IPS DF 19.7 (cell line): ENCODE data around the gene MEIS1.

Source experiments
- DNase-seq: peaks from one replicate; pipeline ENCODE4 v3.0.0-alpha.2; 2013; ENCODE audit warnings: low read depth, low spot score

The MEIS1 gene

GRCh38 chr2:66534461-66534860, 99.5 kb downstream of the MEIS1 start:
- DNase-seq = no peak

DNA sequence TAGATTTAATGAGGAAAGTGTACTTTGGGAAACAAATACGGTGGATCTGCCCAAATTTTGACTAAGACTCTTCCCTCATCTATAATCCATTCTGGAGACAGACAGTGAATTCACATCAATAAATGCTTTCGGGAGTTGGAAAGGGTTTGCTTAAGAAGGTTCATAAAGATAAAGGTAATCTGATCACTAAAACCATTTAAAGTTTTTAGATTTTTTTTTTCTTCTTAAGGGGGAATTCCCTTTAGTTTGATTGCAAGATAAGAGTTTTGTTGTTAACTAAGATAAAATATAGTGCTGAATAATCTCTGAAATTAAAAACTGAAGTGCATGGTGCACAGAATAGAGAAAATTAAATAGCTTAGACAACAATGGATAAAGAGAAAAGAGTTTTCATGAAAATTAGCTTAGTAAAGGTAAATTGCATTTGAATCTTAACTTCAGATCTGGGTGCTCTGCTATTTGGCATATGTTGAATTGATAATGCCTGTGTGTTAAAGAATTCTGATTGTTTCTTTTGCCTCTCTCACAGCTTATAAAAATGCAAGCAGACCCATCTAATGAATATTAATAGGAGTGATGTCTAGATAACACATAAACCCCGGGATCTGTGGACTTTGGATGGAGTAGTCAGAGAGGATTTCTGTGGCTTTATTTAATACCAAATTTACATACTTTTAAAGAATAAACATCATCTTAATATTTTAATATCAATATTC, 100.8 kb downstream of the MEIS1 start:
- DNase-seq = no peak

DNA sequence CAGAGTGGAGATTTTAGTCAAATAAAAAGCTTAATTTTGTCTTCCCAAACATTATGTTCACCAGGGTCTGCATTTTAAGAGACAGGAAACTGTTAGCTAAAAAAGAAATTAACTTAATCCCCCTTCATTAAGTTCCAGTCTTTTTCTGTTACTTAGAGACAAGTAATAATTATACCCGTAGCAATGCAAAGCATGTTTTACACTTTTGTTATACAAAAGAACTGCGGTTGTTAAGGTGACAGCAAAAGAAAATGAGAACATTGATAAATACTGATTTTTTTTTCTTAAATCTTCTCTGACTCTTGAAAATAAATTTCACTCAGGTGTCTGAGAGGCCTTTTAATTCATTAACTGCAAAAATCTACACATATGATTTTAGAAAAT, 101.4 kb downstream of the MEIS1 start:
- DNase-seq = no peak

- DNase-seq = no peak
These were observed 102.1 kb downstream of the MEIS1 start for GRCh38 chr2:66536997-66537396.

DNA sequence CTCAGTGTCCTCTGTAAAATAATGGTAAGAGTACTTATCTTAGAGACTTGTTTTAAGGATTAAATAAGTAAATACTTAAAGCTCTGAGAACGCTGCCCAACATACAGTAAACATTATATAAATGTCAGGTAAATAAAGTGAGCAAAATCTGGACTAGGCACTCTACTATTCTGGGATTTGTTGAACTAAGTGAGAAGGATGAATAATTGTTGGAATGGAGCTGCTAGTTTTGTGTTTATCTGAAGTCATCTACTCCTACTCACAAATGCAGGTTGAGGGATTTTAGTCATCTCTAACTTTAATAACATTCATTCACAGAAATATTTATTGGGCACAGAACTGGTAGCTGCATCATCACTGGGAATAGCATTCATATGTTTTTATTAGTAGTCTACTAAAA, 103.4 kb downstream of the MEIS1 start:
- no peak for DNase-seq

DNA sequence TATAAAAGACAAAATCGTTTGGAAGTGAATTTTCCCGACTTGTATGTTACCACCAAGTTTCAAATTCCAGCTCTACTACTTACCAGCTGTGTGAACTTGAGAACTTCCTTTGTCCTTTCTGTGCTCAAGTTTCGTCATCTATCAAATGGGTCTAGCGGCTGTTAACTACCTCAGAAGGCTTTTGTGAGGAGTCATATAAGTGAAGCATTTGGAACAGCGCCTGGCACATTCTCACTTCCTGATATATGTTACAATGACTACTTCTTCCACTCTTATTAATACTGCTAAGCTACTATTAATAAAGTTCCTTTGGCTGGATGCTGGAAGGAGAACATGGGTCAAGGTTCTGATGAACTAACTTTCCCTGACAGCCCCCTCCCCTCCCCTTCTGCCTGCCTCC, 104.5 kb downstream of the MEIS1 start:
- no peak for DNase-seq

- no peak for DNase-seq
These were observed 106.7 kb downstream of the MEIS1 start for GRCh38 chr2:66541646-66542045.

DNA sequence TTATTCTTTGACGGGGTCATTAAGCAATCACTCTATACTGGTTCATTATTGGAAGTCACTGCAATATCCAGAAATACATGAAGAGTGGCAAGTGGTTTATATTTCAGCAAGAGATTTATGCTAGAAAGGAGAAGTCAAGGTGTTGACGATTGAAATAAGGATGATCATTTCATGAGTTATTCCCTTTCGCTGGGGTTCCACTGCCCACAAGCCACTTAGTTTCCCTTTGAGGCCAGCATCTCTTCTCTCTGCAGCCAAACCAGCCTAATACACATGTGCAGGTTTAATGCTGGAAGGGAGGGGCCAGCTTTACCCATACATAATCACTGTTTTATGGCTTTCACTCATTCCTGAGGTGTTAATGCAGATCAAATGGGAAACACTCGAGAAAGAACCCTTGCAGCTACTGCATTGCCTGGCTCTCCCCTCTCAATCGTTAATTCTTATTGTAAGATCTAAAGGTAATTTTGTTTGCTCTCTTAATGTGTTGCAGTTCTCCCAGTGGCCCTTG, 108.4 kb downstream of the MEIS1 start:
- no peak for DNase-seq

DNA sequence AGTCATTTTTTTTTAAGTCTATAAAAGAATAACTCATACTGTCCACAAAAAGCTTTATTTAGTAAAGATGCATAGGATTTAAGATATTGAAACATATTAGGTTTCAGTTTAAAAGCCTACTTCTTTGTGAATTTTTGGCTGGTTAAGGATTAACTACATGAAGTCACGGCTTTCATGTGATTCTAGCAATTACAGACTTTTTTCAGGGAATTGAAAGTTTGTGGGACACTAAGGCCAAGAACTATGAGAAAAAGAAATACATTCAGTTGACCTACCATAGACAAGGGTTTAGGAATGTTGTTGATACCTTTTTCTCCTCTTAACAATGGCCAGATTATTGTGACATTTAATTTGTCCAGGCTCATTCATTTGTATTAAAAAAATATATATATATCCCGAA, 109.3 kb downstream of the MEIS1 start:
- no peak for DNase-seq

DNA sequence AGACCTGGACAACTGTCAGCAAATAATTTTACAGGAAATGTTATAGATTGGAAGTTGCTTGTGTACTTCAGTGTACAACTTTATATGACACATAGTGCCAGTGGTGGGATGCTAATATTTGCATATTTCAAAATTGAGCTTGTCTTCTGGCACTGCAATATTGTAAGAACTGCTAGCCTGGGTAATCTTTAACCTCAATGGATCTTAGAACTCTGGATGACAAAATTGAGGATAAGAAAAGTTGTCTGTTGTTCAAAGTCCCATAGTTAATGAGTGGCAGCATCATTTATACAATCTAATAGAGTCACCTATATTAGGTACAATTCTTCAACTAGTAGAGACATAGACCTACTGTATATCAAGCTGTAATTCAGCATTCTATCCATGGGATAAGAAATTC, 110.3 kb downstream of the MEIS1 start:
- DNase-seq = no peak

DNA sequence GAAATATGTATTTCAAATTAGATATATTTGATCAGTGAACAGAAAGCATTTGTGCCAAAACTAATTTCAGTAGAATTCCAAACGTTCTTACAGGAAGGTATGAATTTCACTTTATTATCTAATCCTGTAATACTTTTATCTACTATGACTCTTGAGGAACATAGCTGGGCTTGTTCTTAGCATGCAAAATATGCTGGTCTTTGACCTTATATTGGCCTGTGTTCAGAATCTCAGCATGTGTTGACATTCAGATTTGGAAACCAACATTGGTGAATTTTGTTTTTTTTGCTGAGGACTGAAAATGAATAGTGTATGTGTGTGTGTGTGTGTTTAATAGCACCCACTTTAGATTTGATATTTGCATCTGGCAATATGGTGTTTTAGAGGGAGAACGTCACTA, 112.2 kb downstream of the MEIS1 start:
- no peak for DNase-seq

DNA sequence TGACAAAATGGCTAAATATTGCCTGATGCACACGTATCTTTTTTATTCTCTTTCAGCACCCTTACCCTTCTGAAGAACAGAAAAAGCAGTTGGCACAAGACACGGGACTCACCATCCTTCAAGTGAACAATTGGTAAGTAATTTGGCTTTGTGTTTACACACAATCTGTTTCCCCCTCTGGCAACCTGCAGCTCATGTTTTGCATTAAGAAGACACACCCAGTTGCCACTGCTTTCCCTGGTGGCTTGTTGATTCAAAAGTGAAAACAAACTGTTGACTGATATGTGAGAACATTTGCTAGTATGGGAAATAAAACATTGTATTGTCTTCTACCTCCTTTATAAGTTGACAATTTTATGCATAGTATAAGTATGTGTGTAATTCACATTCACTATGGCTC, 113.0 kb downstream of the MEIS1 start:
- DNase-seq = no peak

- no peak for DNase-seq
These were observed 113.5 kb downstream of the MEIS1 start for GRCh38 chr2:66548422-66548821.

GRCh38 chr2:66550826-66551225, 115.9 kb downstream of the MEIS1 start:
- DNase-seq = no peak

- no peak for DNase-seq
These were observed 118.4 kb downstream of the MEIS1 start for GRCh38 chr2:66553370-66553769.

DNA sequence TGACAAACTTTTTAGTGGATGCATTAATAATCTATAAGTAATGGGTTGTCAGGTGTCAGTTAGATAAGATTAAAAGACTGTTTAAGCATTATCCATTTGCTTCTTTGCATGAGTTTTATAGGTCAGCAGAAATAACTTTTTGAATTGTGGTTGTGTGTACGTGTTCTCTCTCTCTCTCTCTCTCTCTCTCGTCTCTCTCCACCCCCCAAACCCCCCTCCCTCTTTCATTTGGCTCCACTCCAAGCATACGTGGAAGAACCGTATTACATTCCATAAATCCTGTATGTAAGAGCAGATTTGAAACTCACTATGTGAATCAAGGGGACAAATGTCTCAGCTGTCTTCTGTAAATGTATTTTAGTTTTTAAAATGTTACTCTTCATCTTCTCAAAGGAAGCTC, 120.2 kb downstream of the MEIS1 start:
- DNase-seq = no peak

GRCh38 chr2:66555501-66556324, 120.8 kb downstream of the MEIS1 start:
- DNase-seq = no peak

- no peak for DNase-seq
These were observed 124.7 kb downstream of the MEIS1 start for GRCh38 chr2:66559672-66560071.

GRCh38 chr2:66560683-66561082, 125.8 kb downstream of the MEIS1 start:
- no peak for DNase-seq

- DNase-seq = no peak
These were observed 126.8 kb downstream of the MEIS1 start for GRCh38 chr2:66561645-66562303.

DNA sequence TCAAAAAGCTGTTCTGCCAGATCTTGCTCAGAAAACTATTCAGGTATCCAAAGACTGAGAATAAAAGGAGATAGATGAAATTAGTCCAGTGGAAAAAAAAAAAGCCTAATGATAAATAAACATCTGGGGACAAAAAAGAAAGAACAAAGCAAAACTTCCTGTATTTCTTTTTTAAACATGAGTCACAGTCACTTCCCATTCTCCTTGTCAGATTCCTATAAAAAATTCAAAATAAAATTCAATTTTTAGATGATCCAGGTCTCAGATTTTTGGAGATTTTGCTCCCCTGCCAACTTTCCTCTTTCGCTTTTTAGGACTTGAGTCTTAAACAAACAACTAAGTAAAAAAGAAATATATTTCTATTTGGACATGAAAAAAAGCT, 127.4 kb downstream of the MEIS1 start:
- no peak for DNase-seq

- DNase-seq = no peak
These were observed 128.5 kb downstream of the MEIS1 start for GRCh38 chr2:66563473-66563872.

- DNase-seq = no peak
These were observed 130.4 kb downstream of the MEIS1 start for GRCh38 chr2:66565291-66565690.
